ENCODE data around the gene CEP57L1.
"Not testable (repeated sequence)": the region's sequence is repeated elsewhere in the genome, so short reads cannot be mapped to it uniquely, and the experiment has no call there.

The CEP57L1 gene

DNA sequence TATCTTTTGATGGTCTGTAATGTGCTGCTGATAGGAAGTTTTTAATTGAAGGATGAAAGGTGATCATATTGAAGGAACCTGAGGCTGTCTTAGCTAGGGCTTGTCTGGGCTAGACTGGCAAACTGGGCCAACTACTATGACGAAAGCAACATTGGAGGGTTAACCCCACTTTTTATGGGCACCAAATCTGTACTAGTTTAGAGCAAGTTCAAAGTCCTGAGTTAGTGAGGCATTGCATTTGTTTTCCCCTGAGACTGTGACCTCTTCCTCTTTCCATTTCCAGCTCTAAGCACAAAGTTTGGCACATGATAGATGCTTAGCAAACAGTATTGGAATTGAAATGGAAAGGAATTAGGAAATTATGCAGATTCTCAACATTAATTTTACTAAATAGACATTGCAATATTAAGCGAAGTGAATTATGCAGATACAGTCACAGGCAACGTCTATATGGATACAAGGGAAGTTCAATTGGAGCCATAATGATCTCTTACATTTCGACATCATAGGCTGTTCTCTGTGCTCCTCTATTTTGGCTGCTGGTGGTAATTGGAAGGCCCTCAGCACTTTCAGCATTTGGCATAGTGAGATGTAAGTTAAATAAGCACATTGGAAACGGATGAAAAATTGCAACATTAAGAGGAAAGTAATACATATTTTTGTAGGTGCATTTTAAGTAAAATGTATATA is 22.2 kb downstream of the CEP57L1 start:
- DNase-seq = no peak

DNA sequence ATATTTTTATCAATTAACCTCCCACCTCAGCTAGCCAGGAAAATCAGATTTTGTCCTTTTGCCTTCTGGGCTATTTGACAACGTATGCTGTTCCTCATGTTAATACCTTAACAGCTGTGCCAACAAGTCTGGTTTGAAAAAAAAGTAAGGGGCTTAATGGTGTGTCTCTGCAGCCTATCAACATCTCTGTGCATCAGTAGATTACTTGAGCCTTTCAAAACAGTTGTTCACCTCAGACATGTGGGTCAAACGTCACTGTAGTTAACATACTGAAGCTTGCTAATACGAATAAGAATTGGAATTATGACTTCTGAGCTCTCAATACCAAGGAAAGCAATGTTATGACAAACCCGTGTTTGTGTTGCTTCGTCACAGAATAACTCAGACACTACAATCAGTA is 23.0 kb downstream of the CEP57L1 start:
- no peak for DNase-seq

DNA sequence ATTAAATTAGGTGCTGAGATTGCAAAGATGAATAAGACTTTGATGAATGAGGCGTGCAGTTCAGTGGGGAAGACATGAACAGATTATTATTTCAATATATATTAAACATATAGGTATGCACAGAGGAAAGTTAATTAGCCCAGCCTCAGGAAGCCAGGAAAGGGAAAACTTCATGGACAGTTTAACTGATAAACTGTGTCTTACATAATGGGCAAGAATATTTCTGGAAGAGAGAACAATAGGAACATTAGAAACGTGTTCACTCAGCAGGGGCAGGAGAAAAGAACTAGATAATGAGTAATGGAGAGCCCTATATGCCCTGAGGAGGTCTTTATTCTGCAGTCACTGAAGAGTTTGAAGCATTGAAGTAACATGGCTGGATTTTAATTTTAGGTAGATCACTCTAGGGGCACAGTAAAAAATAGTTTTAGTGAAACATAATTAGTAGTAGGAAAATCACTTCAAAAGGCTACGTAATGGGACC is 23.6 kb downstream of the CEP57L1 start:
- no peak for DNase-seq

DNA sequence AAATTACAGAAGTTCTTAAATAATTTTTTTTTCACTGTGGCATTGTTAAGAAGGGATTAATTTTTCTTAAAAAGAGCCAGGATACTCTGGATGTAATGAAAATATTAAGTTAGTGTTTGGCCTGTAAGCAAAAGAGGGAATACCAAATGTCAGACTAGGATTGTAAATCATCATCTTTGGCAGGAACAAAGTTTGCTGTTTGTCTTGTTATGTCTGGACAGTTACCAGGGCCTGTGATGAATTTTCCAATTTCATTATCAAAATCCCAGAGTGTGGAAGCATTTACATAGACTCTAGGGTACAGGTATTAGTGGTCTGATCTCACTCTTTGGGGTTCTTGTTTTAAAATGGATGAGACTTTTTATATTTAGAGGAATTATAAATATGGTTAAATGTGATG is 26.1 kb downstream of the CEP57L1 start:
- DNase-seq = peak; percentile 7

DNA sequence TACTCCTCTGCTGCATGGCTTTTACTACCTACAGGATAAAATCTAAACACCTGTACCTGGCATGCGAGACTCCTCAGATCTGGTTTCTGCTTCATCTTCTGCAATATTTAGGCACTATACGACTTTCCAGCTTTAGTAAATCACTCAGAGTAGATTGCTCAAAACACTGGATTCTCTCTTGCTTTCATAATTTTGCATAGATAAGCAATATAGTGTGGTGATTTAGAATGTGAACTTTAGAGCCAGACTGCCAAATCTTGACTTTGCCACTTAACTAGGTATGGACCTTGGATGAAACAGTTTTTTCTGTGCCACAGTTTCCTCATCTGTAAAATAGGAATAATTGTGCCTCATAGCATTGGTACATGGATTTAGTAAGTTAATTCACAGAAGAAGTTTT is 28.9 kb downstream of the CEP57L1 start:
- no peak for DNase-seq

DNA sequence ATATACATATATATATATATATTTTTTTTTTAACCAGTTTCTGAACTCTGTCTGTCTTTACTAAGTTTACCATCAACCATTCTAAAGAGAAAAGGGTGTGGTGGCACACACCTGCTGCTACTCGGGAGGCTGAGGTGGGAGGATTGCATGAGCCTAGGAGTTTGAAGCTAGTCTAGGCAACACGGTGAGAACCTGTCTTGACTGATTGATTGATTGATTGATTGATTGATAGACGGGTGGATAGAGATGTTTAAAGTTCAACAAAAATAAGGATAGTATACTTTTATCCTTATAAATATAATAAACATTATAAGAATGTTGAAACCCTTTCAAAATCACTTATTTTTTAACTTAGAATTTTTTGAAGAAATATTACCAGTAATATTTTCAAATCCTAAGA is 30.2 kb downstream of the CEP57L1 start:
- no peak for DNase-seq

DNA sequence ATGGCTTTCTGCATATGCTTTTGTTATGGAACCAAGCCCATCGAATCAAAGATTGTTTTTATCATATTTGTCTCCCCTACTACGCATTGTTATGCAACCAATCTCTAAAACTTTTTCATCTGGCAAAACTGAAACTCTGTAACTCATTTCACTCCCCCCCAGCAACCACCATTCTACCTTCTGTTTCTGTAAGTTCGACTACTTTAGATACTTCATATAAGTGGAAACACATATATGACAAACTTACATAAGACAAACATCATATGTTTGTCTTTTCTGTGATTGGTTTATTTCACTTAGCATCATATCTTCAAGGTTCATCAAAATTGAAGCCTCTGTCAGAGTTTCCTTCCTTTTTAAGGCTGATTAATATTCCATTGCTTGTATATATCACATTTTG is 34.8 kb downstream of the CEP57L1 start:
- no peak for DNase-seq

DNA sequence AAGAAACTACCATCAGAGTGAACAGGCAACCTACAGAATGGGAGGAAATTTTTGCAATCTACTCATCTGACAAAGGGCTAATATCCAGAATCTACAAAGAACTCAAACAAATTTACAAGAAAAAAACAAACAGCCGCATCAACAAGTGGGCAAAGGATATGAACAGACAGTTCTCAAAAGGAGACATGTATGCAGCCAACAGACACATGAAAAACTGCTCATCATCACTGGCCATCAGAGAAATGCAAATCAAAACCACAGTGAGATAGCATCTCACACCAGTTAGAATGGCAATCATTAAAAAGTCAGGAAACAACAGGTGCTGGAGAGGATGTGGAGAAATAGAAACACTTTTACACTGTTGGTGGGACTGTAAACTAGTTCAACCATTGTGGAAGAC is 40.3 kb downstream of the CEP57L1 start:
- not testable (repeated sequence) for DNase-seq

DNA sequence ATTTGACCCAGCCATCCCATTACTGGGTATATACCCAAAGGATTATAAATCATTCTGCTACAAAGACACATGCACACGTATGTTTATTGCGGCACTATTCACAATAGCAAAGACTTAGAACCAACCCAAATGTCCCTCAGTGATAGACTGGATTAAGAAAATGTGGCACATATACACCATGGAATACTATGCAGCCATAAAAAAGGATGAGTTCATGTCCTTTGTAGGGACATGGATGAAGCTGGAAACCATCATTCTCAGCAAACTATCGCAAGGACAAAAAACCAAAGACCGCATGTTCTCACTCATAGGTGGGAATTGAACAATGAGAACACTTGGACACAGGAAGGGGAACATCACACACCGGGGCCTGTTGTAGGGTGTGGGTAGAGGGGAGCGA is 40.7 kb downstream of the CEP57L1 start:
- DNase-seq = not testable (repeated sequence)

DNA sequence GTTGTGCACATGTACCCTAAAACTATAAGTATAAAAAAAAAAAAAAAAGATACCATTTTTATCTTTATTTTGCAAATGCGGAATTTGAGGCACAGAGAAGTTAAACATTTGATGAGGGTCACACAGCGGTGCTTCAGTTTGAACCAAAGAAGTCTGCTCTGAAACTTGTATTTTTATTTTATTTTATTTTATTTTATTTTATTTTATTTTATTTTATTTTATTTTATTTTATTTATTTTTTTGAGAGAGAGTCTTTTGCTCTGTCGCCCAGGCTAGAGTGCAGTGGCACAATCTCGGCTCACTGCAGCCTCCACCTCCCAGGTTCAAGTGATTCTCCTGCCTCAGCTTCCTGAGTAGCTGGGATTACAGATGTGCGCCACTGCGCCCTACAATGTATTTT is 41.2 kb downstream of the CEP57L1 start:
- not testable (repeated sequence) for DNase-seq

DNA sequence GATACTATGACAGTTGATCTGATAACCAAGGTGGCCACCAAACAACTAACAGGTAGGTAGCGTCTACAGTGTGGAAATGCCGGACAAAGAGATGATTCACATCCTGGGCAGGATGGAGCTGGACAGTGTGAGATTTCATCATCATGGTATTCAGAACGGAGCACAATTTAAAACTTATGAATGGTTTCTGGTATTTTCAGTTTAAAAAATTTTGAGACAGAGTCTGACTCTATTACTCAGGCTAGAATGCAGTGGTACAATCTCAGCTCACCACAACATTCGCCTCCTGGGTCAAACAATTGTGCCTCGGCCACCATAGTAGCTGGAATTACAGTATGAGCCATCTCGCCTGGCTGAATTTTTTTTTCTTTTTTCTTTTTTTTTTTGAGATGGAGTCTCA is 43.8 kb downstream of the CEP57L1 start:
- DNase-seq = no peak

DNA sequence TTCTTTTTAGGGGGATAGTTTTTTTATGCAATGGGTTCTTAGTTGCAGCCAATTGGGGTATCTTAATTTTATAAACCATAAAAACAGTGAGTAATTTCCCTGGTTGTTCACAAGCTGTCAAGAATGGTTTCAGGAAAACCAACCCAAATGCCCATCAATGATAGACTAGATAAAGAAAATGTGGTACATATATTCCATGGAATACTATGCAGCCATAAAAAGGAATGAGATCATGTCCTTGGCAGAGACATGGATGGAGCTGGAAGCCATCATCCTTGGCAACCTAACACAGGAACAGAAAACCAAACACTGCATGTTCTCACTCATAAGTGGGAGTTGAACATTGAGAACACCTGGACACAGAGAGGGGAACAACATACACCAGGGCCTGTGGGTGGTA is 46.8 kb downstream of the CEP57L1 start:
- DNase-seq = not testable (repeated sequence)

DNA sequence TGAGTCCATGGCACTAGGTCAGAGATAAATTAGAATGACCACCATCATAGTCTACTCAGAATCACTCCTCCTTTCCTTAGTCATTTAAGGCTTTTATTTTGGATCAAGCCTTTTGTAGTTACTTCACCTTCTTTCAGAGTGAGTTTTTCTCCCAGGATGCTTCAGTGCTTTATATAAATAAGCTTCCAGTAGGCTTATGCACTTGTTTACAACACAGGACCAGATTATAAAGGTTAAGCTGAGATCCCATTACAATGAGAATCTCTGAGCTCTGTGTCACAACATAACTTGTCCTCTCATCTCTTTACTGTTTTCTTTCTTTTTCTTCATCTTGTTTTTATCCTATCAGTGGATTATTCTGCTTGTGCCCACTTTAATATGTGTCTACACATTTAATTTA is 47.9 kb downstream of the CEP57L1 start:
- no peak for DNase-seq

DNA sequence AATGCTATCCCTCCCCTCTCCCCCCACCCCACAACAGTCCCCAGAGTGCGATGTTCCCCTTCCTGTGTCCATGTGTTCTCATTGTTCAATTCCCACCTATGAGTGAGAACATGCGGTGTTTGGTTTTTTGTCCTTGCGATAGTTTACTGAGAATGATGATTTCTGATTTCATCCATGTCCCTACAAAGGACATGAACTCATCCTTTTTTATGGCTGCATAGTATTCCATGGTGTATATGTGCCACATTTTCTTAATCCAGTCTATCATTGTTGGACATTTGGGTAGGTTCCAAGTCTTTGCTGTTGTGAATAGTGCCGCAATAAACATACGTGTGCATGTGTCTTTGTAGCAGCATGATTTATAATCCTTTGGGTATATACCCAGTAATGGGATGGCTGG is 52.9 kb downstream of the CEP57L1 start:
- not testable (repeated sequence) for DNase-seq

DNA sequence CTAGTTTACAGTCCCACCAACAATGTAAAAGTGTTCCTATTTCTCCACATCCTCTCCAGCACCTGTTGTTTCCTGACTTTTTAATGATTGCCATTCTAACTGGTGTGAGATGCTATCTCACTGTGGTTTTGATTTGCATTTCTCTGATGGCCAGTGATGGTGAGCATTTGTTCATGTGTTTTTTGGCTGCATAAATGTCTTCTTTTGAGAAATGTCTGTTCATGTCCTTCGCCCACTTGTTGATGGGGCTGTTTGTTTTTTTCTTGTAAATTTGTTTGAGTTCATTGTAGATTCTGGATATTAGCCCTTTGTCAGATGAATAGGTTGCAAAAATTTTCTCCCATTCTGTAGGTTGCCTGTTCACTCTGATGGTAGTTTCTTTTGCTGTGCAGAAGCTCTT is 53.4 kb downstream of the CEP57L1 start:
- DNase-seq = not testable (repeated sequence)

DNA sequence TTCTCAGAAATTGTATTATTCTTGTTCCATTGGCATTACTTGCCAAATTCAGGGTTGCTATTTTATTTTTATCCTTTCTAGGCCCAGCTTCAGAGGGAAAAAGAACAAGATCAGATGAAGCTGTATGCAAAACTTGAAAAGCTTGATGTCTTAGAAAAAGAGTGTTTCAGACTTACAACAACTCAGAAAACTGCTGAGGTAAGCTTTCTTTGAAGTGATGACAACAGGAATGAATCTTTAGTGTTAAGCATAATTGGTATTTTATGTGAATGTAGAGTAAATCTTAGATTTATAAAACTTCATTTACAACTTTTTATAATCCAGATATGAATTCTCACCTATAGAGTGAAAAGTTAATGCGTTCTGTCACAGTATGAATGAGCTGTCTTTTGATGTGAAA is 58.4 kb downstream of the CEP57L1 start:
- DNase-seq = no peak

DNA sequence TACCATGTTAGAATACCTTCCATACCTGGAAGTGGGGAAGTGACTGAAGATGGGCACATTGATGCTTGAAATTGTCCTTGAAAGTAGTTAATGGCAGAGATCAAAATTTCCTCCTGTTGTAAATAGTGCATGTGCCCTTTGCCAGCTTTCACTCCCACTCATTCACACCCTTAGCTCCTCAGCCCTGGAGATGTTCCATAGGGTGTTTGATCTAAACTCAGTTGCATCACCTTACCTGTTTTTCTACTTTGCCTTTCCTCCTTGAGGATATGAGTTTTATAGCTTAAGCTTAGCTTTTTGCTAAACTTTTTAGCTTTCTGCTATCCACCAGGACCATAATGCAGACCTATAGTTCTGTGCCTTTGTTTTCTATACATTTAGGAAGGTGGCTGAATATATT is 69.0 kb downstream of the CEP57L1 start:
- no peak for DNase-seq

DNA sequence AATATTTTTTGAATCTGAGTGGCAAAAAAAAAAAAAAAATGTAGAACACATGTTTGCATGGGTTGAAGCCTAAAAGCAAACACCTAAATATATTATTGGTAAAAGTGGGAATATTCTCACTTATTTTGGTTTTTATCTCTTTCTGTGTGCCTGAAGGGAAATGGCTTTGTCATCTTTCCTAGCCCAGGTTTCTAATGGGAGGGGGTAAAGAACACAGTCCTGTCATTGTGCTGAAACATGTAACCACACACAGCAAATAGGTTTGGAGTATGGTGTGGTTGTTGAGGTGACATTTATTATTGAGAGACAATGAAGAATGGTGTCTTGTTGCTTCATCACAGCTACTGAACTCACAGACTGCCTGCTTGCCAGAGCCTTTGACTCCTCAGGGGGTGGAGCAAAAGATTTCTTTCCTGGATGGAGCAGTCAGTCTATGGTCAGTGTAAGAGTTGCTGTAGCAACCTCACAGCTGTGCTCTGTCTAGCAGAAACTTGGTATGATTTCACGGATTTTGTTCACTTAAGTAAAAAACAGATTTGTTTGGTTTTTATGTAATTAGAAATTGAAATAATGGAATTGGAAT is 70.2 kb downstream of the CEP57L1 start:
- no peak for DNase-seq

DNA sequence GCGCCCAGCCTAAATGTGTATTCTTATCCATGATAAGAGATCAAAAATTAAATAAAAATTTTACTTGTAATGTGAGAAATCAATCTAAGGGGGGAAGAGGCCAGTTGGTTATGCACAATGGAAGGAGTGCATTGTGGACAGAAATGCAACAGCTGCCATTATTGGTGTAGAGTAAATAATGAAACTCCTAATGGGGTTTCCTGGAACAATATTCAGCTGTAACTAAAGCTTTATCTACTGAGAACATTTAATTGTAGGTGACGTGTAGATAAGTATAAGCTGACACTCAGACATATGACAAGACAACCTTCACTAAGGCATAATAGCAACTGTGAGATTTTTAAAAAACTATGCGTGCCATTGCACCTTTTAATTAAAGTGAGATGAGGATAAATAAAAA is 71.4 kb downstream of the CEP57L1 start:
- no peak for DNase-seq

DNA sequence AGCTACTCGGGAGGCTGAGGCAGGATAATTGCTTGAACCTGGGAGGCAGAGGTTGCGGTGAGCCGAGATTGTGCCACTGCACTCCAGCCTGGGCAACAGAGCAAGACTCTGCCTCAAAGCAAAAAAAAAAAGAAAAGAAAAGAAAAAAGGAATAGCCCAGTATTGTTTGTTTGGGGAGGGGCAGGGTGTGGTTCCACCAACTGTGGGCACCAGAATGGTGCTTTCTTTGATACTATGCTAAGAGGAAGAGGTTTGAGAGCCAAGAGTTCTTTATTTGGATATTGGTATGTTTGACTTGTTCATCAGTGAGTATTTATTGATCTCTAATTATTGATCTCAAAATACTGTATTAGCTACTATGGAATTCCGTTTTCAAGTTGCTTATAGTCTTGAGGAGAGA is 72.3 kb downstream of the CEP57L1 start:
- no peak for DNase-seq

DNA sequence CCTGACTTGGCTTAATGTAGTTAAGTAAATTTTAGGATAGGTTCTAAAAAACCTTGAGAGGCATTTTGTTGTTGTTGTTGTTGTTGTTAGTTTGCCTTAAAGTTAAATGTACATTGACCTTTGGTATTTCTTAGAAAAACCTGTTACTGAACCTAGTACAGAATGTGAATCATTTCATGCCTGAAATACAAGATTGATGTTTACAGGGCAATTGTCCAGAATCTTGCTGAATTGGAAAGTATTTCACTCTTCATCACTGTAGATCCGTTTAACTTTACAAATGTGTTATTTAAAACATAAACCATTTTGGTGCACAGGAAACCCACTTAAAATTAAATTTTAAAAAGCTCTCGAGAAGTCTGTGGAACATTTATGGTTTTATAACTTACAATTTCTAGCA is 75.0 kb downstream of the CEP57L1 start:
- DNase-seq = no peak

DNA sequence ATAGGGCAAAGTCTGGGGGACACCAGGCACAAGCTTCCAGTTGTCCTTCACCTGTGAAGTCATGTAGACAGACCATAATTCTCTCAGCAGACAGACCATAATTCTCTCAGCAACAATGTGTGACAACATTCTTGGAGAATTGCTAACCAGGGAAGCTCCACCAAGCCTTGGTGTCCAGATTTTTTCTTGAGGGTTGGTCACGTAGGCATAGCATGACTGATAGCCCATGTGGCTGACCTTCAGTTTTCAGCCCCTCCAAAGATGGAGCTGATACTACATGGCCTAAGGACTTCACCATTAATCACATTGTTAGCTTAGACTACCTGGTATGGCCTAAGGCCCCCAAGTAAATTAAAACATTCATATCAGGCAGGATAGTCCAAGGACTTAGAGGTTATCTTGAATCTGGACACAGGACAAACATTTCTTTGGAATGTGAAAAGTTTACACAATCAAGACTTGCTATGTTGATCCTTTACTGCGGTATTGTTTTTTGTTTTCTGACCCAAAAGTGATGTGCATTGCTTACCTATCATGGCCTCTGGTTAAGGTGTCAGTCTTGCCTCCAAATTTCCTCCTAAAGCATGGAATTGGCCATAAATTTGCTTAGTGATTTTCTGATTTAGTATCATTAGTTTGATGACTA is 76.9 kb downstream of the CEP57L1 start:
- DNase-seq = no peak

DNA sequence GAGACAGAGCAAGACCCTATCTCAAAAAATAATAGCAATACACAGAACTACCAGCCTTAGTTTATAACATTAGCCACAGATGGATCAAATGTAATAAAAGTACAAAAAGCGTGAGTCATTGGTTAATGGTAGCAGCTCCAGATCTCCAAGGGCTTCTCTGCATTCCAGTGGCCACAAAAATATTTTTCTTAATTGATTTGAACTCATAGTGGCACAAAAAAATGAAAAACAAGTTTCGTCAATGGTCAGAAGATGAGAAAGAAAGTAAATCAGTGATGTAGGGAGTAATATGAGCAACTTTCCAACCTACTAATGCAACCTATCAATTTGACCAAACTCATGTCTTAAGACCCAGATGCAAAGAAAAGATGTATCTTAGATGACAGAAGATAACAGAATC is 79.6 kb downstream of the CEP57L1 start:
- DNase-seq = no peak

DNA sequence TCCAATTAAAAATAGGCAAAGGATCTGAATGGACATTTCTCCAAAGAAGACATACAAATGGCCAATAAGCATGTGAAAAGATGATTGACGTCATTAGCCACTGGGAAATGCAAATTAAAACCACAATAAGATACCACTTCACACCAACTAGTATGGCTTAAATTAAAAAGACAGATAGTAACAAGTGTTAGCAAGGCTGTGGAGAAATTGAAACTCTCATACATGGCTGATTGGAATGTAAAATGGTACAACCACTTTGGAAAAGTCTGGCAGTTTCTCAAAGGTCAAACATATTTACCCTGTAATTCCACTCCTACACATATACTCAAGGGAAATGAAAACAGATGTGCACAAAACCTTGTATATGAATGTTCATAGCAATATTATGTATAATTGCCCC is 83.6 kb downstream of the CEP57L1 start:
- DNase-seq = no peak

DNA sequence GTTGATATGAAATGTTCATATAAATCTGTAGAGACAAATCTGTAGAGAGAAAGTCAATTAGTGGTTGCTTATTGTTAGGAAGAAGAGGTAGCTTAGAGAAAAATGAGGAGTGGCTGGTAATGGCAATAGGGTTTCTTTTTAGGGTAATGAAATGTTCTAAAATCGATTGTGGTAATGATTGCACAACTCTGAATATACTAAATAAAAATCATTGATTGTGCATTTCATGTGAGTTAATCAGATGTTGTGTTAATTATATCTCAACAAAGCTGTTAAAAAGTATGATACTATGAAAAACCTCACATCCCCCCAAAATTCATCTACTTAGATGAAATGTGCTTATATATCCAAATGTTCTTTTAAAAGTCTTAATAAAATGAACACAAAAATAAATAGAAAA is 84.2 kb downstream of the CEP57L1 start:
- DNase-seq = no peak
